ENCODE measurements around the gene COPB2.

COPB2 gene

DNA sequence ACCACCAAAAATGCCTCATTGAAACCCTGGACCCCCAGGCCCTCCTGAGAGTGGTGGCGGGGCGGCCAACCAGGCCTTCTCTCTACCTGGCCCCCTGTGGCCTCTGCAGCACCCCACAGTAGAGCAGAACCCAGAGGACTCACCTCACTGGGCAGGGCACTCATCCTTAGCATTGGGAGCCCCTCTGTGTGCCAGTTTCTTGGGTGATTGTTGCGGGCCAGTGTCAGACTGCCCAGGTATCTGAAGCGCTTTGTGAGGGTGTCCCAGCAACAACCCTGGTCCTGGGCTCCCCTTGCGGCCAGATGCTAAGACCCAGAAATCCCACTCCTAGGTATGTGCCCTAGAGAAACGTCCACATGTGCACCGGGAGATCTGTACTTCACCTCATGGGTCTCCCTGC lies 66.3 kb downstream of the COPB2 start:
- H3K4me2 ChIP-seq (ENCODE audit: low read depth, low read length, poor library complexity, severe bottlenecking), result no peak overlapping the region
- TF ChIP-seq EZH2phosphoT487 (conservative IDR thresholded peaks at IDR 0.05; ENCODE audit: low read length), result no peak
- TF ChIP-seq, protein P1, sequence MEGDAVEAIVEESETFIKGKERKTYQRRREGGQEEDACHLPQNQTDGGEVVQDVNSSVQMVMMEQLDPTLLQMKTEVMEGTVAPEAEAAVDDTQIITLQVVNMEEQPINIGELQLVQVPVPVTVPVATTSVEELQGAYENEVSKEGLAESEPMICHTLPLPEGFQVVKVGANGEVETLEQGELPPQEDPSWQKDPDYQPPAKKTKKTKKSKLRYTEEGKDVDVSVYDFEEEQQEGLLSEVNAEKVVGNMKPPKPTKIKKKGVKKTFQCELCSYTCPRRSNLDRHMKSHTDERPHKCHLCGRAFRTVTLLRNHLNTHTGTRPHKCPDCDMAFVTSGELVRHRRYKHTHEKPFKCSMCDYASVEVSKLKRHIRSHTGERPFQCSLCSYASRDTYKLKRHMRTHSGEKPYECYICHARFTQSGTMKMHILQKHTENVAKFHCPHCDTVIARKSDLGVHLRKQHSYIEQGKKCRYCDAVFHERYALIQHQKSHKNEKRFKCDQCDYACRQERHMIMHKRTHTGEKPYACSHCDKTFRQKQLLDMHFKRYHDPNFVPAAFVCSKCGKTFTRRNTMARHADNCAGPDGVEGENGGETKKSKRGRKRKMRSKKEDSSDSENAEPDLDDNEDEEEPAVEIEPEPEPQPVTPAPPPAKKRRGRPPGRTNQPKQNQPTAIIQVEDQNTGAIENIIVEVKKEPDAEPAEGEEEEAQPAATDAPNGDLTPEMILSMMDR (IDR thresholded peaks at IDR 0.05; ENCODE audit: insufficient read depth, low read length, poor library complexity, severe bottlenecking), result no peak
- H3K36me3 ChIP-seq (ENCODE audit: low read length), result no peaks in the 10 kb centered on the region
- no peaks in the 10 kb centered on the region for H3K9me3 ChIP-seq (ENCODE audit: insufficient read depth, low read length)
- H3K4me3 ChIP-seq (ENCODE audit: insufficient read depth, low read length, poor library complexity, severe bottlenecking), result no peak overlapping the region
- H3K27ac ChIP-seq (ENCODE audit: low read depth, low read length), result no peak overlapping the region
- H3K79me2 ChIP-seq (ENCODE audit: insufficient read depth, low read length), result no peaks in the 10 kb centered on the region
- no peaks in the 10 kb centered on the region for H3F3A ChIP-seq (ENCODE audit: insufficient read depth)
- H4K20me1 ChIP-seq (ENCODE audit: low read depth, low read length), result no peaks in the 10 kb centered on the region
- no peak overlapping the region for H2AFZ ChIP-seq (ENCODE audit: low read depth, low read length, severe bottlenecking)
- no peaks in the 10 kb centered on the region for H3K27me3 ChIP-seq (ENCODE audit: low read length)
- no peak overlapping the region for H3K9ac ChIP-seq (ENCODE audit: low read length)
- H3K9me2 ChIP-seq (replicated peaks; ENCODE audit: insufficient read depth, low read length), result no peaks in the 10 kb centered on the region

DNA sequence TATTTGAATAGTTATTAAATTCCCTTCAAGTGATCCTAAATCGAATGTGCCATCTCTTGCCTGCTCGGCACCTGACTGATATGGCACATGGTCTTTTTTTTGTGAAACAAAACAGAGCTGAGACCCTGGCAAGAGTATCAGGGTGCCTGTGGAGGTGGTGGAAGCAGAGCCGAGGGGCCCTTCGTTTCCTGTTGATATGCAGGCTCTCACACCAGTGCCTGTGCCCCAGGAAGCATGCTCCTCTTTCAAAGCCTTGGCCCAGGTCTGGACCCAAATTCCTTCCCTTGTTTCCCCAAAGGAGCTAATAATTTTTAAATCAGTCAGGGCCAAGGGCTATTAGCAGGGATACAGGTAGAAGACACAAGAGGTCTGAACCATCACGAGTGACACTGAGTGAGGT lies 67.1 kb downstream of the COPB2 start:
- Histone ChIP-seq H3K9ac (ENCODE audit: low read length) (no peak overlapping the region), H3K27me3 (ENCODE audit: low read length) (no peaks in the 10 kb centered on the region), H4K20me1 (ENCODE audit: low read depth, low read length) (no peaks in the 10 kb centered on the region), H3K4me3 (ENCODE audit: insufficient read depth, low read length, poor library complexity, severe bottlenecking) (no peak overlapping the region), H3K4me2 (ENCODE audit: low read depth, low read length, poor library complexity, severe bottlenecking) (no peak overlapping the region), H2AFZ (ENCODE audit: low read depth, low read length, severe bottlenecking) (no peak overlapping the region), H3K79me2 (ENCODE audit: insufficient read depth, low read length) (no peaks in the 10 kb centered on the region), H3K9me2 (replicated peaks; ENCODE audit: insufficient read depth, low read length) (no peaks in the 10 kb centered on the region), H3K27ac (ENCODE audit: low read depth, low read length) (no peak overlapping the region), H3F3A (ENCODE audit: insufficient read depth) (no peaks in the 10 kb centered on the region), H3K36me3 (ENCODE audit: low read length) (no peaks in the 10 kb centered on the region), H3K9me3 (ENCODE audit: insufficient read depth, low read length) (no peaks in the 10 kb centered on the region)
- TF ChIP-seq, protein P1 (IDR thresholded peaks at IDR 0.05; ENCODE audit: insufficient read depth, low read length, poor library complexity, severe bottlenecking), result no peak
- TF ChIP-seq EZH2phosphoT487 (conservative IDR thresholded peaks at IDR 0.05; ENCODE audit: low read length), result no peak

DNA sequence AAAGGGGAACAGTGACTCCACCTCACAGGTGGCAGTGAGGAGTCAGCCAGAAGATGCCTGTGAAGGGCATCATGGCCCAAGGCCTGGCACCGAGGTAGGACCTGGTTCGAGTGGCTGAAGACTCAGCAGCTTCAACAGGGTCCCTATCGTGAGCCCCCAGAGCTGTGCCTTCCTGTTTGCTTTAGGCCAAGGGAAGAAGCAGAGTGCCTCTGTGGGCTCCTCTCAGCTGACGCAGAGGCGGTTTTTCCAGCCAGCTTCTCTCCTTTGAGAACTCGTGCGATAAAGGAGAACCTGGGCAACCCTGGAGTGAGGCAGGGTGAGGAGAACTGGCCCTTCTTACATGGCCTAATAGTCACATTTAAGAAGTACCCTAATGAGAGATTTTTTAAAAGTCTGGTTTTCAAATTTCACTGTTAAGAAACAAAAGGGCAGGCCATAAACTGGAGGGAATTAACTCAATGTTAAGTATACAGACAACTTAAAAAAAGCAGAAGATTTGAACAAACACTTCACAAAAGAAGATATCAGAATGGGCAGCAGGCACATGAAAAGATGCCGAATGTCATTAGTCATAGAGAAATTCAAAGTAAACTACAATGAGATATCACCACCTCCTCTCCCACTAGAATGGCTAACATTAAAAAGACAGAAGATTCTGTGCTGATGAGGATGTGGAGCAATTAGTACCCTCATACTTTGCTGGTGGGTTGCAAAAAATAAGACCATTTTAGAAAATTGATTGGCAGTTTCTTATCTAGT lies 68.7 kb downstream of the COPB2 start:
- Histone ChIP-seq H3K36me3 (ENCODE audit: low read length) (no peaks in the 10 kb centered on the region), H3K27me3 (ENCODE audit: low read length) (no peaks in the 10 kb centered on the region), H3K4me3 (ENCODE audit: insufficient read depth, low read length, poor library complexity, severe bottlenecking) (no peak overlapping the region), H3K4me2 (ENCODE audit: low read depth, low read length, poor library complexity, severe bottlenecking) (no peak overlapping the region), H3K9me2 (replicated peaks; ENCODE audit: insufficient read depth, low read length) (no peaks in the 10 kb centered on the region), H3K27ac (ENCODE audit: low read depth, low read length) (no peak overlapping the region), H2AFZ (ENCODE audit: low read depth, low read length, severe bottlenecking) (no peak overlapping the region), H3F3A (ENCODE audit: insufficient read depth) (no peaks in the 10 kb centered on the region), H3K79me2 (ENCODE audit: insufficient read depth, low read length) (no peaks in the 10 kb centered on the region), H3K9me3 (ENCODE audit: insufficient read depth, low read length) (no peaks in the 10 kb centered on the region), H3K9ac (ENCODE audit: low read length) (no peak overlapping the region), H4K20me1 (ENCODE audit: low read depth, low read length) (no peaks in the 10 kb centered on the region)
- TF ChIP-seq, protein P1 (IDR thresholded peaks at IDR 0.05; ENCODE audit: insufficient read depth, low read length, poor library complexity, severe bottlenecking), result no peak
- no peak for TF ChIP-seq EZH2phosphoT487 (conservative IDR thresholded peaks at IDR 0.05; ENCODE audit: low read length)
